ENCODE data around the gene SAMD11. TPM values are rescaled to one million over a fixed set of nuclear protein-coding genes. Genes with fewer than 3 reads are reported as not detected.

The SAMD11 gene
- total RNA-seq, 1 donor from 2014 or later: 6.0 TPM

DNA sequence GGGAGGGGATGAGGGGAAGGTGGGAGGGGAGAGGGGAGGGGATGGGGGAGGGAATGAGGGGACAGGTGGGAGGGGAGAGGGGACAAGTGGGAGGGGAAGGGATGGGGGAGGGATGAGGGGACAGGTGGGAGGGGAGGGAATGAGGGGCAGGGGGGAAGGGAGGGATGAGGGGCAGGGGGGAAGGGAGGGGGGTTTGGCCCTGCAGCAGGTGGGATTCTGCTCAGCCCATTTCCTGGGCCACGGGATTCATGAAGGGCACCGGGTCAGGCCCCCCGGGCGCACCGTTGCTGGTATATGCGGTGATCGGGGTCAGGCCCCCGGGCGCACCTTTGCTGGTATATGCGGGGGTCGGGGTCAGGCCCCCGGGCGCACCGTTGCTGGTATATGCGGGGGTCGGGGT, 15.1 kb upstream of the SAMD11 start:
- Histone ChIP-seq H3K36me3 (no peaks in the 10 kb centered on the region), H3K4me3 (no peak overlapping the region), H3K27me3 (peaks cover 21% of the 10 kb centered on the region), H3K4me1 (peaks cover 15% of the 10 kb centered on the region), H3K27ac (no peak overlapping the region), H3K9me3 (no peaks in the 10 kb centered on the region)
- TF ChIP-seq, protein P1, sequence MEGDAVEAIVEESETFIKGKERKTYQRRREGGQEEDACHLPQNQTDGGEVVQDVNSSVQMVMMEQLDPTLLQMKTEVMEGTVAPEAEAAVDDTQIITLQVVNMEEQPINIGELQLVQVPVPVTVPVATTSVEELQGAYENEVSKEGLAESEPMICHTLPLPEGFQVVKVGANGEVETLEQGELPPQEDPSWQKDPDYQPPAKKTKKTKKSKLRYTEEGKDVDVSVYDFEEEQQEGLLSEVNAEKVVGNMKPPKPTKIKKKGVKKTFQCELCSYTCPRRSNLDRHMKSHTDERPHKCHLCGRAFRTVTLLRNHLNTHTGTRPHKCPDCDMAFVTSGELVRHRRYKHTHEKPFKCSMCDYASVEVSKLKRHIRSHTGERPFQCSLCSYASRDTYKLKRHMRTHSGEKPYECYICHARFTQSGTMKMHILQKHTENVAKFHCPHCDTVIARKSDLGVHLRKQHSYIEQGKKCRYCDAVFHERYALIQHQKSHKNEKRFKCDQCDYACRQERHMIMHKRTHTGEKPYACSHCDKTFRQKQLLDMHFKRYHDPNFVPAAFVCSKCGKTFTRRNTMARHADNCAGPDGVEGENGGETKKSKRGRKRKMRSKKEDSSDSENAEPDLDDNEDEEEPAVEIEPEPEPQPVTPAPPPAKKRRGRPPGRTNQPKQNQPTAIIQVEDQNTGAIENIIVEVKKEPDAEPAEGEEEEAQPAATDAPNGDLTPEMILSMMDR (IDR thresholded peaks at IDR 0.05): no peak
- ATAC-seq (no peak), DNase-seq (no peak)
- intact Hi-C loops (cut with DNase I): loop anchor here (10.0 kb wide), 1 partner anchor 56 kb away; the partner anchor contains the start of genes KLHL17 and PLEKHN1

DNA sequence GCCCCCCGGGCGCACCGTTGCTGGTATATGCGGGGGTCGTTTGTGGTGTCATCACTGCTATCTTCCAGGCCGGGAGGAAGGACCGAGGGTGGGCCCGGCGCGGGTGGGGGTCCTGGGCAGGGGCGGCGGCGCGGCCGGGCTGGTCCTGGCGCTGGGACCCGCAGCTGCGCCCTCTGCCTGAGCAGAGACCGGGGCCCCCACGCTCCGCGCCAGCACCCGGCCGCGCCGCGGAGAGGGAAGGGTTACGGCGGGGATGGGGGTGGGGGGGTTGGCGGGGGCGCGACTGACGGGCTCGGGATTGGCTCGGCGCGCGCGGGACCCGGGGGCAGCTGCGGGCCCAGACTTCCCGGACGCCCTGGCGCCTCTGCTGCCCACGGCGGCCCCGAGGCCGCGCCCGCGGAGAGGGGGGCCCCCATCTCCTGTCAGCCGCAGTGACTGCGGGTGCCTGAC, 13.8 kb upstream of the SAMD11 start:
- H3K4me3 ChIP-seq: no peak overlapping the region

DNA sequence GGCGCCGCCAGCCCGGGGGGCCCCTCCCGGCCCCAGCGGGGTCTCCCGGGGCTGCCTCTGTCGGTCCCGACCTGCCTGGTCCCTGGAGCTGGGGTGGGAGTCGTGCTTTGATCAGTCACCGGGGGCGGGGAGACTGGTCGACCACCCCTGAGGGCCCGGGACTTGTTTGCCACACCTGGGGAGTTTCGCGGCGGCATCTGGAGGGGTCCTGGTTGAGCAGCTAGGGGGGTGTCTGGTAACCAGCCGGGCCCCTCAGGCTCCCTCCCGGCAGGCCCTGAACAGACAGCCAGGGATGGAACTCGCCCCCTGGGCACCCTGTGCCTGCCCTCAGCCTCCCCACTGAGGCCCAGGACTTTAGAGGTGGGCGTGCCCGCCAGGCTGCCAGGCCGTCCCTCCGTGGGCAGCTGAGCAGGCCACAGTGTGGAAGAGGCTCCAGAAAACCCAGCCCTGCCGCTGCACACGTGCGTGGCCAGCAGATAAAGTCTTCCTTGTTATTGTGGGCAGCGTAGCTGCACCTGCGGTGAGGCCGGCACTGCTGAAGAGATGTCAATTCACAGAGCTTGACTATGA, 13.3 kb upstream of the SAMD11 start:
- H3K9me3 ChIP-seq: no peaks in the 10 kb centered on the region
- no peak overlapping the region for H3K4me3 ChIP-seq
- intact Hi-C loops (cut with DNase I): no loop called here
- no peak overlapping the region for H3K27ac ChIP-seq
- H3K36me3 ChIP-seq: no peaks in the 10 kb centered on the region
- H3K4me1 ChIP-seq: peaks cover 10% of the 10 kb centered on the region
- ATAC-seq (no peak), DNase-seq (peak; percentile 64)
- TF ChIP-seq, protein P1 (IDR thresholded peaks at IDR 0.05): no peak
- H3K27me3 ChIP-seq: peaks cover 37% of the 10 kb centered on the region

More for the DNA sequence above, 13.8 kb upstream of the SAMD11 start:
- H3K27ac ChIP-seq: no peak overlapping the region
- intact Hi-C loops (cut with DNase I): loop anchor here (10.0 kb wide), 1 partner anchor 55 kb away; the partner anchor contains the start of genes KLHL17 and PLEKHN1
- peaks cover 32% of the 10 kb centered on the region for H3K27me3 ChIP-seq
- TF ChIP-seq, protein P1 (IDR thresholded peaks at IDR 0.05): no peak
- no peaks in the 10 kb centered on the region for H3K9me3 ChIP-seq
- ATAC-seq (no peak), DNase-seq (no peak)
- no peaks in the 10 kb centered on the region for H3K36me3 ChIP-seq
- peaks cover 15% of the 10 kb centered on the region for H3K4me1 ChIP-seq

DNA sequence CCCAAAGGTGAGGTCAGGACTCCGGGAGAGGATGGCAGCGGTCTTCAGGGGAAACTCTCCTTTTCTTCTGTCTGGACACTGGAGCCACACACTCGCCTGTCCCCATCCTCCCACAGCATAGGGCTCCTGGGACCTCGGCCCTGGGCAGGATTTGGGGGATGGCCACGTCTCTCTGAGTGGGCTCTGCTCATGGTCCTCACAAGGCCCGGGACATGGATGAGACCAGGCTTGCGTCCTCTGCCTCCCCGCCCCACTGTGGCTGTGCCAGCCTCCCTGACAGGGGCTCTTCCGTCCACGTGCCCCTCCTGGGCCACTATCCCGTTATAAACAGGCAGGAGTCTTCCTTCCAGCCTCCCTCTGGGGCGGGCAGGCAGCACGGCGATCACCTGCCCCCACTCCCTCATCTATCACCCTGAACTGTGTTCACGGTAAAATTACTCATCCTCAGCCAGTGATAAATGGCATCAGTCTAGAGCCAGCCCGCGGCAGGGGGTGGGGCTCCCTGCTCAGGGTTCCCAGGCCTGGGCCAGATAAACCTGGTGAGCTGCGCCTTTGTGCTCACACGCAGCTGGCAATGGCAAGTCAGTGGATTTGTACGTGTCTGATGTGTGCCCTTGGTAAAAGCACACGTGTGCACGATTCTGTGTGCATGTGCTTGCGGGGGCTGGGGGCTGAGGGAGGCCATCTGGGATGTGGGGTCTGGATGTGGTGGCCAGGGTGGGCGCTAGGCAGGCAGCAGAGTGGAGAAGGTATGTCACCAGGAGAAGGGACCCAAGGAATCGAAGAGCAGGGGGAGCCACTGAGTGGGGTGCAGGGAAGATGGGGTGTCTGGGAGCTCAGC, 12.6 kb upstream of the SAMD11 start:
- Histone ChIP-seq H3K4me3 (no peak overlapping the region), H3K27me3 (peaks cover 44% of the 10 kb centered on the region), H3K36me3 (no peaks in the 10 kb centered on the region), H3K4me1 (peaks cover 7% of the 10 kb centered on the region), H3K9me3 (no peaks in the 10 kb centered on the region), H3K27ac (no peak overlapping the region)
- intact Hi-C loops (cut with DNase I): no loop called here
- TF ChIP-seq, protein P1 (IDR thresholded peaks at IDR 0.05): no peak
- ATAC-seq: no peak
- DNase-seq: peak; percentile 55

DNA sequence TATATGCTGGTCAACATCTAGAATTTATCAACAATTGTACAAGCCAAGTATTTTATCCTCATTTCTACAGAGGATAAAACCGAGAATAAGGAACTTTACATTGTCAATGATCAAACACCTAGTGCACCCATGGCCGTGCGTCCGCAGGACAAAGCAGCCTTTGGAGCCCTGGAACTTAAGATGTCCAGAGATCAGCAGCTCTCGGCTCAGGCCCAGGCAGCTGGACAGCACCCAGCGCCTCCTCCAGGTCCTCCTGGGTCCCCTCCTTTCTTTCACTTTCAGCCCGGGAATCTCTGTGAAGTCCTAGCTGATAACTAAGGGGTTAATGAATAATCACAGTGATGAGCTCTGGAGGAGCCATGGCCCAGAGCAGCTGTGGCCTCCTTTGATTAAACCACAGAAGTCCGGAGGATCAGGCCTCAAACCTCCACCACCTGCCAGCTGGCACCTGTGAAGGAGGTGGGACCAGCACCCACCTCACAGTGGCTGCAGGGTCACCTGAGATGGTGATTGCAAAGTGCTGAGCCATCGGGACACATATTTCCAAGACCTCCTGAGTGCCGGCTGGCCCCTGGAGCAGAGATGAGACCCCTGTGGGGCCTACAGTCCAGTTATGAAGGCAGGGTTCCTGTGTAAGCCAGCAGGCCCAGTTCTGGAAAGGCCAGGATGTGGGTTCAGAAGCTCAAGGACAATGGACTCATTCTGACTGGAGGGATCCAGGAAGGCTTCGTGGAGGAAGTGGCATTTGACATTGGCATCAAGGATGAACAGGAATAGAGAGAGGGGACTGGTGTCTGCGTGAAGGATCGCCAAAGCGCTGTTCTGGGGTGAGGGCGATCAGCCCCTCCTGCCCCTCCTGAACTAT, 11.6 kb upstream of the SAMD11 start:
- peak; percentile 46 for DNase-seq
- peaks cover 5% of the 10 kb centered on the region for H3K4me1 ChIP-seq
- no peak overlapping the region for H3K4me3 ChIP-seq
- TF ChIP-seq, protein P1 (IDR thresholded peaks at IDR 0.05): no peak
- intact Hi-C loops (cut with DNase I): no loop called here
- no peaks in the 10 kb centered on the region for H3K36me3 ChIP-seq
- peaks cover 52% of the 10 kb centered on the region for H3K27me3 ChIP-seq
- no peak for ATAC-seq
- no peaks in the 10 kb centered on the region for H3K9me3 ChIP-seq
- H3K27ac ChIP-seq: no peak overlapping the region
